Panc1 (cell line): ENCODE measurements around the gene C12orf43. TPM values are rescaled to one million over a fixed set of nuclear protein-coding genes. Genes with fewer than 3 reads are reported as not detected.

Experiments
- ATAC-seq: fragments of 200-7000 bp; cut with Tn5 transposase; 2 replicates; pipeline ENCODE4 v1.9.1; 2020; ENCODE audit warnings: mild to moderate bottlenecking, moderate library complexity
- BruUV-seq: library from RNA; stranded (reverse); fragments of 400-500 nt; replicated peaks from 2 replicates; lab custom pipeline; 2021; lab: Mats Ljungman, UMichigan
- CTCF ChIA-PET: fragments of 300-600 bp; sonication (Branson Sonifier 250); formaldehyde crosslinking; loops from one replicate; lab custom pipeline; 2022; ENCODE audit warnings: antibody characterized with exemption; lab: Charles Lee
- POLR2A ChIA-PET: fragments of 300-600 bp; sonication (Branson Sonifier 250); formaldehyde crosslinking; loops from one replicate; lab custom pipeline; 2022; ENCODE audit warnings: antibody characterized with exemption; lab: Charles Lee
- DNase-seq: peaks from one replicate; pipeline ENCODE4 v3.0.0-alpha.2; 2010; ENCODE audit warnings: low read depth, low spot score
- H3K27ac ChIP-seq: 2 replicates; pipeline ENCODE4 v1.5.1; 2011; ENCODE audit warnings: mild to moderate bottlenecking, low read length, inconsistent platforms
- H3K27me3 ChIP-seq: fragments of 200-500 bp; sonication (Bioruptor generic); 2 replicates; pipeline ENCODE4 v1.6.0; 2014; ENCODE audit warnings: low read length, inconsistent platforms; ENCODE audit not compliant: control insufficient read depth, insufficient read depth
- H3K36me3 ChIP-seq: fragments of 200-500 bp; sonication (Bioruptor generic); 2 replicates; pipeline ENCODE4 v1.5.1; 2014; ENCODE audit warnings: inconsistent platforms, mild to moderate bottlenecking, low read length, moderate library complexity; ENCODE audit not compliant: control insufficient read depth, insufficient read depth
- H3K4me1 ChIP-seq: 2 replicates; pipeline ENCODE4 v1.5.1; 2011; ENCODE audit warnings: inconsistent platforms, mild to moderate bottlenecking, low read length, moderate library complexity; ENCODE audit not compliant: control insufficient read depth, insufficient read depth
- H3K4me3 ChIP-seq, 2 experiments: 2 replicates each; pipeline ENCODE4 v1.5.1; 2011 to 2012; ENCODE audit warnings: low read depth in 2 of 2, low read length in 2 of 2, mild to moderate bottlenecking in 2 of 2, inconsistent platforms in 1 of 2, moderate library complexity in 1 of 2
- H3K9me3 ChIP-seq: fragments of 200-500 bp; sonication (Bioruptor generic); 2 replicates; pipeline ENCODE4 v1.5.1; 2014; ENCODE audit warnings: low read depth, mild to moderate bottlenecking, inconsistent platforms, low read length, moderate library complexity; ENCODE audit not compliant: control insufficient read depth, insufficient read depth
- POLR2AphosphoS5 ChIP-seq: IDR thresholded peaks from 2 replicates; pipeline ENCODE4 v1.6.1; 2012; ENCODE audit warnings: mild to moderate bottlenecking, low read depth, low read length, moderate library complexity
- REST ChIP-seq, 2 experiments: IDR thresholded peaks; 2 replicates each; pipeline ENCODE4 v1.6.1; 2011 to 2012; ENCODE audit warnings: low read depth in 2 of 2, control low read depth in 1 of 2, low read length in 1 of 2, mild to moderate bottlenecking in 1 of 2, moderate library complexity in 1 of 2; ENCODE audit not compliant: insufficient read depth in 1 of 2
- SIN3A ChIP-seq: IDR thresholded peaks from 2 replicates; pipeline ENCODE4 v1.6.1; 2012; ENCODE audit warnings: low read depth, mild to moderate bottlenecking, low read length, moderate library complexity, borderline replicate concordance; ENCODE audit not compliant: insufficient read depth
- TCF7L2 ChIP-seq: IDR thresholded peaks from 2 replicates; pipeline ENCODE4 v1.6.1; 2011; ENCODE audit warnings: mild to moderate bottlenecking, low read depth, low read length, inconsistent platforms
- in situ Hi-C: cut with HindIII; loops from 2 replicates; pipeline ENCODE4 v1.10.0; 2016; ENCODE audit warnings: low sequenced_read_pairs, low pct_unique_long_range_greater_than_20kb
- intact Hi-C: fragments of 100-400 bp; cut with micrococcal nuclease; formaldehyde crosslinking; loops from one replicate; pipeline ENCODE4 v1.10.0; 2022; ENCODE audit not compliant: unreplicated experiment
- total RNA-seq: library from RNA; stranded (reverse); gene quantifications from one replicate; pipeline ENCODE4 v1.2.1, GENCODE V29; 2021; ENCODE audit not compliant: unreplicated experiment
- TF ChIP-seq, protein P1 (sequence below): fragments of 450-650 bp; IDR thresholded peaks from 2 replicates; pipeline ENCODE4 v1.5.1; 2017; ENCODE audit warnings: mild to moderate bottlenecking

The C12orf43 gene
- total RNA-seq, 1 experiment from 2014 or later, result 20.7 TPM

DNA sequence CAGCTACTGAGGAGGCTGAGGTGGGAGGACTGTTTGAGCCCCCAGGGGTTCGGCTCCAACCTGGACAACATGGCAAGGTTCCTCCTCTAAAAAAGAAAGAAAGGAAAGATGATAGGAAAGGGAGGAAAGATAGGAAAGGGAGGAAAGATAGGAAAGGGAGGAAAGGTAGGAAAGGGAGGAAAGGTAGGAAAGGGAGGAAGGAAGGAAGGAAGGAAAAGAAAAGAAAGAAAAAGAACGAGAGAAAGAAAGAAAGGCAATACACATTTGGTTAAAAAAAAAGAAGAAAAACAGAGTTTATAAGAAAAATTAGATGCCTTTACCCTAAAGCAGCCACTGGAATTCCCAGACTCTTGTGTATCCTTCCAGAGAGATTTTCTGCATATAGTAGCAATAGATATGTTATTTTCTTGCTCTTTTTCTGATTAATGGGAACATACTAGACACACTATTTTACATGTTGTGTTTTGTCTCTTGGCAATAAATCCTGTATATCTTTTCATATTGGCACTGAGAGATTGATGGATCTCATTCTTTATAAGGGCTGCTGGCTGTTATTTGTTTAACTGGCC lies 25.7 kb downstream of the C12orf43 start:
- Histone ChIP-seq H3K4me1 (no peaks in the 10 kb centered on the region), H3K27ac (no peak overlapping the region), H3K36me3 (no peaks in the 10 kb centered on the region), H3K4me3 (no peak overlapping the region), H3K9me3 (no peaks in the 10 kb centered on the region), H3K27me3 (no peaks in the 10 kb centered on the region)
- no peak for DNase-seq
- CTCF ChIA-PET, result no interaction called here
- intact Hi-C loops, result no loop called here
- ATAC-seq, result no peak
- TF ChIP-seq, protein P1, sequence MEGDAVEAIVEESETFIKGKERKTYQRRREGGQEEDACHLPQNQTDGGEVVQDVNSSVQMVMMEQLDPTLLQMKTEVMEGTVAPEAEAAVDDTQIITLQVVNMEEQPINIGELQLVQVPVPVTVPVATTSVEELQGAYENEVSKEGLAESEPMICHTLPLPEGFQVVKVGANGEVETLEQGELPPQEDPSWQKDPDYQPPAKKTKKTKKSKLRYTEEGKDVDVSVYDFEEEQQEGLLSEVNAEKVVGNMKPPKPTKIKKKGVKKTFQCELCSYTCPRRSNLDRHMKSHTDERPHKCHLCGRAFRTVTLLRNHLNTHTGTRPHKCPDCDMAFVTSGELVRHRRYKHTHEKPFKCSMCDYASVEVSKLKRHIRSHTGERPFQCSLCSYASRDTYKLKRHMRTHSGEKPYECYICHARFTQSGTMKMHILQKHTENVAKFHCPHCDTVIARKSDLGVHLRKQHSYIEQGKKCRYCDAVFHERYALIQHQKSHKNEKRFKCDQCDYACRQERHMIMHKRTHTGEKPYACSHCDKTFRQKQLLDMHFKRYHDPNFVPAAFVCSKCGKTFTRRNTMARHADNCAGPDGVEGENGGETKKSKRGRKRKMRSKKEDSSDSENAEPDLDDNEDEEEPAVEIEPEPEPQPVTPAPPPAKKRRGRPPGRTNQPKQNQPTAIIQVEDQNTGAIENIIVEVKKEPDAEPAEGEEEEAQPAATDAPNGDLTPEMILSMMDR, result no peak
- no TSS peak for BruUV-seq
- POLR2A ChIA-PET, result no interaction called here
- in situ Hi-C loops, result no loop called here

GRCh38 chr12:120989687-120990086 lies 26.6 kb downstream of the C12orf43 start:
- H3K4me3 ChIP-seq, result no peak overlapping the region
- ChIA-PET CTCF (no interaction called here), POLR2A (no interaction called here)
- no peaks in the 10 kb centered on the region for H3K36me3 ChIP-seq
- no peaks in the 10 kb centered on the region for H3K9me3 ChIP-seq
- TF ChIP-seq SIN3A, result no peak
- no peak for TF ChIP-seq POLR2AphosphoS5
- no peak for TF ChIP-seq TCF7L2
- H3K27ac ChIP-seq, result no peak overlapping the region
- in situ Hi-C loops, result no loop called here
- no peak for ATAC-seq
- DNase-seq, result no peak
- BruUV-seq, result no TSS peak
- no peaks in the 10 kb centered on the region for H3K4me1 ChIP-seq
- intact Hi-C loops, result no loop called here
- H3K27me3 ChIP-seq, result no peaks in the 10 kb centered on the region

DNA sequence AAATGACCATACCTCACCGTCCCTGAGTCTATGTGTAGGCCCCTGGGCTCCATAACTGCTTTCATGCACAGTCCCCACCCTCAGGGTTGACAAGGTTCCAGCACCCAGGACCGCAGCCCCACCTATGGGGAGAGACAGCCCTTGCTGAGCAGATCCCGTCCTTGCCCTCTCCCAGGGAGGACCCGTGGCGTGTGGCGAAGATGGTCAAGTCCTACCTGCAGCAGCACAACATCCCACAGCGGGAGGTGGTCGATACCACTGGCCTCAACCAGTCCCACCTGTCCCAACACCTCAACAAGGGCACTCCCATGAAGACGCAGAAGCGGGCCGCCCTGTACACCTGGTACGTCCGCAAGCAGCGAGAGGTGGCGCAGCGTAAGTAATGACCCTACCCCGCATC lies 27.6 kb downstream of the C12orf43 start:
- Histone ChIP-seq H3K9me3 (no peaks in the 10 kb centered on the region), H3K27me3 (no peaks in the 10 kb centered on the region), H3K27ac (no peak overlapping the region), H3K36me3 (no peaks in the 10 kb centered on the region), H3K4me3 (no peak overlapping the region), H3K4me1 (0 out of 2 replicates have a peak, but pooled peaks cover 6% of the 10 kb centered on the region)
- TF ChIP-seq SIN3A (no peak), REST (IDR thresholded peaks at IDR 0.05; ENCODE audit: insufficient read depth in 1 of 2, low read depth in 2 of 2, low read length in 1 of 2) (no peak), TCF7L2 (no peak), POLR2AphosphoS5 (no peak)
- TF ChIP-seq, protein P1, result no peak
- ChIA-PET POLR2A (no interaction called here), CTCF (no interaction called here)
- DNase-seq, result no peak
- in situ Hi-C loops, result no loop called here
- ATAC-seq, result no peak
- no TSS peak for BruUV-seq
- intact Hi-C loops, result no loop called here
